Aorta (tissue), 5 donors: ENCODE measurements around the gene NOB1. TPM values are rescaled to one million over a fixed set of nuclear protein-coding genes. Genes with fewer than 3 reads are reported as not detected.

Source experiments
- ATAC-seq: fragments of 200-7000 bp; cut with Tn5 transposase; one replicate; pipeline ENCODE4 v1.9.1; 2022; ENCODE audit warnings: moderate library complexity; ENCODE audit not compliant: low FRiP score
- DNase-seq, 2 donors: peaks; one replicate each; pipeline ENCODE4 v3.0.0-alpha.2; 2020
- H3K27ac ChIP-seq, 2 donors: one replicate each; pipeline ENCODE4 v1.5.1; 2013; ENCODE audit warnings: low read length in 2 of 2, mild to moderate bottlenecking in 2 of 2, moderate library complexity in 2 of 2, control low read depth in 1 of 2, inconsistent platforms in 1 of 2, low read depth in 1 of 2
- H3K27me3 ChIP-seq, 2 donors: one replicate each; pipeline ENCODE4 v1.6.1; 2013; ENCODE audit warnings: control low read depth in 1 of 2, low read length in 1 of 2, mild to moderate bottlenecking in 1 of 2, moderate library complexity in 1 of 2; ENCODE audit not compliant: insufficient read depth in 2 of 2, control insufficient read depth in 1 of 2
- H3K36me3 ChIP-seq, 2 donors: one replicate each; pipeline ENCODE4 v1.6.1; 2013; ENCODE audit warnings: control low read depth in 1 of 2, low read length in 1 of 2, mild to moderate bottlenecking in 1 of 2; ENCODE audit not compliant: insufficient read depth in 2 of 2, control insufficient read depth in 1 of 2
- H3K4me1 ChIP-seq, 2 donors: one replicate each; pipeline ENCODE4 v1.6.1; 2013; ENCODE audit warnings: low read length in 2 of 2, control low read depth in 1 of 2, mild to moderate bottlenecking in 1 of 2, moderate library complexity in 1 of 2; ENCODE audit not compliant: insufficient read depth in 2 of 2, control insufficient read depth in 1 of 2
- H3K4me3 ChIP-seq, 2 donors: one replicate each; pipeline ENCODE4 v1.5.1; 2013; ENCODE audit warnings: low read length in 2 of 2, control low read depth in 1 of 2, mild to moderate bottlenecking in 1 of 2
- H3K9me3 ChIP-seq: one replicate; pipeline ENCODE4 v1.6.1; 2013; ENCODE audit warnings: mild to moderate bottlenecking, low read length; ENCODE audit not compliant: control insufficient read depth
- WGBS, 2 donors: extraction: QIAGEN DNeasy Blood & Tissue Kit; methylation state at CpG; one replicate each; pipeline ENCODE4 v1.1.7; 2013; 5-methylcytosine and 5-hydroxymethylcytosine counted together
- intact Hi-C, 2 donors: fragments of 100-400 bp; cut with DNase I; formaldehyde crosslinking; loops; one replicate each; pipeline versions ENCODE4 v1.14.2 to v1.15.0; 2022
- polyA plus RNA-seq, 2 donors: library from polyadenylated mRNA; stranded (reverse); fragments of 200-250 nt; gene quantifications; one replicate each; pipeline ENCODE4 v1.2.3, GENCODE V29; 2013
- total RNA-seq, 2 donors: library from RNA; stranded (reverse); fragmentation: NEBNext Ultra II Directional; extraction: Animal tissue kit (Norgen Biotek cat#: 25700); gene quantifications; one replicate each; pipeline ENCODE4 v1.2.1, GENCODE V29; 2021
- donor health status: healthy with polysubstance abuse.
- donor health status: Bipolar disorder and iron deficiency.
- donor health status: DM: no; HTN: no; CAD: no.
- donor health status: DM: no; HTN: no; CAD: no.
- donor health status: DM: yes; HTN: yes; CAD: no.

NOB1 gene
- total and polyA plus RNA-seq, 4 donors: 29.4 to 38.7 (median 31.5) TPM

GRCh38 chr16:69787883-69788282, 33.2 kb upstream of the NOB1 start:
- peaks cover 1 to 7% of the 10 kb centered on the region in 2 donors for H3K36me3 ChIP-seq

GRCh38 chr16:69784586-69784985, 29.9 kb upstream of the NOB1 start:
- Histone ChIP-seq H3K36me3 (peaks cover 1 to 7% of the 10 kb centered on the region in 2 donors), H3K27ac (no peak overlapping the region), H3K27me3 (no peaks in the 10 kb centered on the region), H3K4me3 (no peak overlapping the region), H3K9me3 (no peaks in the 10 kb centered on the region), H3K4me1 (no peaks in the 10 kb centered on the region)
- DNase-seq (no peak), ATAC-seq (no peak)
- WGBS, 2 donors: 79 to 82% methylated on average over 6 of the region's 6 CpGs
- intact Hi-C loops: no loop called here

More at GRCh38 chr16:69787883-69788282, 33.2 kb upstream of the NOB1 start:
- Histone ChIP-seq H3K27me3 (no peaks in the 10 kb centered on the region), H3K27ac (no peak overlapping the region), H3K4me3 (no peak overlapping the region), H3K9me3 (no peaks in the 10 kb centered on the region), H3K4me1 (no peaks in the 10 kb centered on the region)
- ATAC-seq: no peak
- intact Hi-C loops: no loop called here
- DNase-seq: no peak
- 92 to 96% methylated on average over 4 of the region's 4 CpGs for WGBS, 2 donors

GRCh38 chr16:69781118-69781517, 26.4 kb upstream of the NOB1 start:
- DNase-seq (no peak), ATAC-seq (no peak)
- no peaks in the 10 kb centered on the region for H3K27me3 ChIP-seq
- H3K36me3 ChIP-seq: no peaks in the 10 kb centered on the region
- H3K9me3 ChIP-seq: no peaks in the 10 kb centered on the region
- intact Hi-C loops: no loop called here
- 78 to 81% methylated on average over 3 of the region's 3 CpGs for WGBS, 2 donors
- H3K27ac ChIP-seq: no peak overlapping the region
- H3K4me1 ChIP-seq: no peaks in the 10 kb centered on the region
- H3K4me3 ChIP-seq: no peak overlapping the region

GRCh38 chr16:69779724-69780123, 25.0 kb upstream of the NOB1 start:
- Histone ChIP-seq H3K27me3 (no peaks in the 10 kb centered on the region), H3K9me3 (peaks cover 2% of the 10 kb centered on the region), H3K4me1 (no peaks in the 10 kb centered on the region), H3K36me3 (no peaks in the 10 kb centered on the region), H3K27ac (no peak overlapping the region), H3K4me3 (no peak overlapping the region)
- ATAC-seq: no peak
- no peak for DNase-seq
- WGBS, 2 donors: 85 to 88% methylated on average over 2 of the region's 2 CpGs
- intact Hi-C loops: no loop called here

- no peaks in the 10 kb centered on the region for H3K36me3 ChIP-seq
- no peaks in the 10 kb centered on the region for H3K27me3 ChIP-seq
- H3K27ac ChIP-seq: no peak overlapping the region
- H3K4me1 ChIP-seq: no peaks in the 10 kb centered on the region
- intact Hi-C loops: no loop called here
- peaks cover 2% of the 10 kb centered on the region for H3K9me3 ChIP-seq
- no peak for ATAC-seq
- DNase-seq: no peak
- no peak overlapping the region for H3K4me3 ChIP-seq
Measured at GRCh38 chr16:69775563-69775962, 20.8 kb upstream of the NOB1 start.

- H3K36me3 ChIP-seq: no peaks in the 10 kb centered on the region
- no peaks in the 10 kb centered on the region for H3K4me1 ChIP-seq
- peaks cover 2% of the 10 kb centered on the region for H3K9me3 ChIP-seq
- no peak overlapping the region for H3K4me3 ChIP-seq
- no peaks in the 10 kb centered on the region for H3K27me3 ChIP-seq
- WGBS, 2 donors: 91 to 94% methylated on average over 6 of the region's 6 CpGs
- DNase-seq (no peak), ATAC-seq (no peak)
- H3K27ac ChIP-seq: no peak overlapping the region
- intact Hi-C loops: no loop called here
Measured at GRCh38 chr16:69773260-69773947, 18.7 kb upstream of the NOB1 start.

GRCh38 chr16:69771651-69771967, 16.9 kb upstream of the NOB1 start:
- Histone ChIP-seq H3K36me3 (no peaks in the 10 kb centered on the region), H3K4me3 (no peak overlapping the region), H3K4me1 (no peaks in the 10 kb centered on the region), H3K27ac (no peak overlapping the region), H3K27me3 (no peaks in the 10 kb centered on the region), H3K9me3 (peaks cover 2% of the 10 kb centered on the region)
- intact Hi-C loops: no loop called here
- DNase-seq (no peak), ATAC-seq (no peak)
- 96 to 100% methylated on average over 2 of the region's 2 CpGs for WGBS, 2 donors

GRCh38 chr16:69769404-69769803, 14.7 kb upstream of the NOB1 start:
- Histone ChIP-seq H3K9me3 (no peaks in the 10 kb centered on the region), H3K27ac (no peak overlapping the region), H3K36me3 (no peaks in the 10 kb centered on the region), H3K4me3 (no peak overlapping the region), H3K27me3 (no peaks in the 10 kb centered on the region), H3K4me1 (no peaks in the 10 kb centered on the region)
- intact Hi-C loops: no loop called here
- 35 to 41% methylated on average over 2 of the region's 2 CpGs for WGBS, 2 donors
- DNase-seq (no peak), ATAC-seq (no peak)

- 89 to 90% methylated on average over 6 of the region's 6 CpGs for WGBS, 2 donors
- intact Hi-C loops: no loop called here
- H3K27ac ChIP-seq: no peak overlapping the region
- no peak for ATAC-seq
- DNase-seq: no peak
- H3K4me3 ChIP-seq: no peak overlapping the region
- H3K27me3 ChIP-seq: no peaks in the 10 kb centered on the region
- no peaks in the 10 kb centered on the region for H3K4me1 ChIP-seq
- no peaks in the 10 kb centered on the region for H3K36me3 ChIP-seq
- H3K9me3 ChIP-seq: no peaks in the 10 kb centered on the region
Measured at GRCh38 chr16:69768666-69769065, 13.9 kb upstream of the NOB1 start.
